ENCODE results near the gene PCDHB10. TPM values are rescaled to one million over a fixed set of nuclear protein-coding genes. Genes with fewer than 3 reads are reported as not detected.
"Not testable (repeated sequence)": the region's sequence is repeated elsewhere in the genome, so short reads cannot be mapped to it uniquely, and the experiment has no call there.

Gene PCDHB10
- total RNA-seq, 1 experiment from 2014 or later = 2.8 TPM

DNA sequence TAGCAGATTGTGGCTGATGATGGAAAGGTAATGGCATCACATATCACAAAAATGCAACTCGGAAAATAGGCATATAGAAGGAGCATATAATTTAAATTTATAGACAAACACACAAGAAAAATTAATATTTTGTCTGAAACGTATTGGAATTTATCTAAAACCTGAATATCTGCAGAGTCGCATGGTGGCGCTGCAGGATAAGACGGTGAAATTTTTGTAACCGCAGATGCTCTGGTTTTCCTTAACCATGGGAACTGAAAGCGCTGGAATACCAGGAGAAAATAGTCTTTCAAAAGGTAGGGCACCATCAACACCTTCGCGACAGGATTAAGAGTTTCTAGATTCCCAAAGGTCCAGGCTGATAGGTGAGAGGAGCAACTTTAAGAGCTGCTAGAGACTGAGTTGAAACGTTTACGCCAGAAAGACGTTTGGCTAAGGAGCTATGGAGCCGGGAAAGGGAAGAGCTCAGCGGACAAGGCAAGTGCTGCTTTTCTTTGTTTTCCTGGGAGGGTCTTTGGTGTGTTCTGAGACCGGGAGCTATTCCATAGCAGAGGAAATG lies 42.0 kb downstream of the PCDHB10 start:
- ChIA-PET POLR2A (ENCODE audit: low non-redundant PET) (no interaction called here), CTCF (interaction anchor here (0.6 kb wide), 1 partner anchor 358 kb away, joined by 5 read pairs; no protein-coding TSS in a partner anchor)
- Histone ChIP-seq H3K4me3 (ENCODE audit: low read depth, low read length, poor library complexity, severe bottlenecking) (no peak overlapping the region), H3K9me3 (ENCODE audit: low read depth, low read length, poor library complexity, severe bottlenecking) (peaks cover 49% of the 10 kb centered on the region), H3K27ac (ENCODE audit: low read depth, low read length, poor library complexity, severe bottlenecking) (no peak overlapping the region), H3K36me3 (ENCODE audit: insufficient read depth, low read length, poor library complexity, severe bottlenecking) (no peaks in the 10 kb centered on the region), H3K4me1 (ENCODE audit: insufficient read depth, low read length, poor library complexity, severe bottlenecking) (no peaks in the 10 kb centered on the region), H3K27me3 (replicated peaks; ENCODE audit: insufficient read depth, low read depth, low read length, poor library complexity) (no peaks in the 10 kb centered on the region)
- BruUV-seq (replicated peaks) = no TSS peak
- intact Hi-C loops (cut with micrococcal nuclease; ENCODE audit: unreplicated experiment) = no loop called here
- DNase-seq (ENCODE audit: low spot score) = no peak
- TF ChIP-seq EZH2 (IDR thresholded peaks at IDR 0.05; ENCODE audit: borderline replicate concordance, low read depth, low read length, poor library complexity, severe bottlenecking) = no peak
- TF ChIP-seq CTCF (conservative IDR thresholded peaks at IDR 0.05; ENCODE audit: low read depth, low read length) = peak; percentile 46; the same call in 1 of the 2 replicates

DNA sequence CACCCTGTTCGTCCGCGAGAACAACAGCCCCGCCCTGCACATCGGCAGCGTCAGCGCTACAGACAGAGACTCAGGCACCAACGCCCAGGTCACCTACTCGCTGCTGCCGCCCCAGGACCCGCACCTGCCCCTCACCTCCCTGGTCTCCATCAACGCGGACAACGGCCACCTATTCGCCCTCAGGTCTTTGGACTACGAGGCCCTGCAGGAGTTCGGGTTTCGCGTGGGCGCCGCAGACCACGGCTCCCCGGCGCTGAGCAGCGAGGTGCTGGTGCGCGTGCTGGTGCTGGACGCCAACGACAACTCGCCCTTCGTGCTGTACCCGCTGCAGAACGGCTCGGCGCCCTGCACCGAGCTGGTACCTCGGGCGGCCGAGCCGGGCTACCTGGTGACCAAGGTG lies 43.8 kb downstream of the PCDHB10 start:
- H3K27ac ChIP-seq (ENCODE audit: low read depth, low read length, poor library complexity, severe bottlenecking); DNase-seq (ENCODE audit: low spot score); H3K4me1 ChIP-seq (ENCODE audit: insufficient read depth, low read length, poor library complexity, severe bottlenecking); BruUV-seq (replicated peaks); H3K27me3 ChIP-seq (replicated peaks; ENCODE audit: insufficient read depth, low read depth, low read length, poor library complexity); POLR2A ChIA-PET (ENCODE audit: low non-redundant PET); intact Hi-C loops (cut with micrococcal nuclease; ENCODE audit: unreplicated experiment); H3K36me3 ChIP-seq (ENCODE audit: insufficient read depth, low read length, poor library complexity, severe bottlenecking); CTCF ChIA-PET; H3K4me3 ChIP-seq (ENCODE audit: low read depth, low read length, poor library complexity, severe bottlenecking): not testable (repeated sequence)
- peaks cover 39% of the 10 kb centered on the region for H3K9me3 ChIP-seq (ENCODE audit: low read depth, low read length, poor library complexity, severe bottlenecking)

DNA sequence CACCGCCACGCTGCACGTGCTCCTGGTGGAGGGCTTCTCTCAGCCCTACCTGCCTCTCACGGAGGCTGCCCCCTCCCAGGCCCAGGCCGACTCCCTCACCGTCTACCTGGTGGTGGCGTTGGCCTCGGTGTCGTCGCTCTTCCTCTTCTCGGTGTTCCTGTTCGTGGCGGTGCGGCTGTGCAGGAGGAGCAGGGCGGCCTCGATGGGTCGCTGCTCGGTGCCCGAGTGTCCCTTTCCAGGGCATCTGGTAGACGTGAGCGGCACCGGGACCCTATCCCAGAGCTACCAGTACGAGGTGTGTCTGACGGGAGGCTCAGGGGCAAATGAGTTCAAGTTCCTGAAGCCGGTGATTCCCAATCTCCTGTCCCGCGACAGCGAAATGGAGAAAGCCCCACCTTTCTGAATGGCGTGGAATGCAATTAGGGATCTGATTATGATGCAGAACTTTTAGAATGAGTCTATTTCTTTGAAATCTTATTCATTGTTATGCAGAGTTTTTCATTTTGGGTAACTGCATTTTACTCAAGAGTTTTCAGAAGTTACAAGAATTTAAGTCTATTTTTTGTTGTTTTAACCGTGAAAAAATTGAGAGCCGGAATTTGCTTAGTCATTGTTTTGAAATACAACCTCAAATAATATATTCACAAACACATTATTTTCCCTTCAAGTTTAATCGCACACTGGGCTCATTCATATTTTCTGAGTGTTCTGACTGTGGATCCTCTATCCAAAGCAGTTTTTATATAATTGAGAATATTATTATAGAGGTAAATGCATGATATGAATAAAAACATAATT lies 44.6 kb downstream of the PCDHB10 start:
- BruUV-seq (replicated peaks) = no TSS peak
- intact Hi-C loops (cut with micrococcal nuclease; ENCODE audit: unreplicated experiment) = no loop called here
- CTCF ChIA-PET = no interaction called here
- DNase-seq (ENCODE audit: low spot score) = no peak
- Histone ChIP-seq H3K9me3 (ENCODE audit: low read depth, low read length, poor library complexity, severe bottlenecking) (peaks cover 34% of the 10 kb centered on the region), H3K36me3 (ENCODE audit: insufficient read depth, low read length, poor library complexity, severe bottlenecking) (no peaks in the 10 kb centered on the region), H3K27ac (ENCODE audit: low read depth, low read length, poor library complexity, severe bottlenecking) (no peak overlapping the region), H3K4me3 (ENCODE audit: low read depth, low read length, poor library complexity, severe bottlenecking) (no peak overlapping the region), H3K27me3 (replicated peaks; ENCODE audit: insufficient read depth, low read depth, low read length, poor library complexity) (no peaks in the 10 kb centered on the region), H3K4me1 (ENCODE audit: insufficient read depth, low read length, poor library complexity, severe bottlenecking) (no peaks in the 10 kb centered on the region)
- POLR2A ChIA-PET (ENCODE audit: low non-redundant PET) = no interaction called here
- no peak for TF ChIP-seq EZH2 (IDR thresholded peaks at IDR 0.05; ENCODE audit: borderline replicate concordance, low read depth, low read length, poor library complexity, severe bottlenecking)
- no peak for TF ChIP-seq CTCF (conservative IDR thresholded peaks at IDR 0.05; ENCODE audit: low read depth, low read length)
